HFF-Myc (cell line): ENCODE measurements around the gene C16orf86.
A peak's percentile ranks its signal among the peaks of the same experiment; 100 is the strongest.

Experiments used
- DNase-seq: peaks from one replicate; pipeline ENCODE4 v3.0.0-alpha.2; 2011; ENCODE audit warnings: low read depth; ENCODE audit errors: extremely low read depth
- H3K4me3 ChIP-seq: replicated peaks from 2 replicates; pipeline ENCODE4 v1.5.1; 2011; ENCODE audit warnings: low read depth, mild to moderate bottlenecking, control low read depth, low read length
- CTCF ChIP-seq: IDR thresholded peaks from 2 replicates; pipeline ENCODE4 v1.5.1; 2012; ENCODE audit warnings: mild to moderate bottlenecking, low read depth, low read length, control low read depth; ENCODE audit errors: missing control alignments

The C16orf86 gene

DNA sequence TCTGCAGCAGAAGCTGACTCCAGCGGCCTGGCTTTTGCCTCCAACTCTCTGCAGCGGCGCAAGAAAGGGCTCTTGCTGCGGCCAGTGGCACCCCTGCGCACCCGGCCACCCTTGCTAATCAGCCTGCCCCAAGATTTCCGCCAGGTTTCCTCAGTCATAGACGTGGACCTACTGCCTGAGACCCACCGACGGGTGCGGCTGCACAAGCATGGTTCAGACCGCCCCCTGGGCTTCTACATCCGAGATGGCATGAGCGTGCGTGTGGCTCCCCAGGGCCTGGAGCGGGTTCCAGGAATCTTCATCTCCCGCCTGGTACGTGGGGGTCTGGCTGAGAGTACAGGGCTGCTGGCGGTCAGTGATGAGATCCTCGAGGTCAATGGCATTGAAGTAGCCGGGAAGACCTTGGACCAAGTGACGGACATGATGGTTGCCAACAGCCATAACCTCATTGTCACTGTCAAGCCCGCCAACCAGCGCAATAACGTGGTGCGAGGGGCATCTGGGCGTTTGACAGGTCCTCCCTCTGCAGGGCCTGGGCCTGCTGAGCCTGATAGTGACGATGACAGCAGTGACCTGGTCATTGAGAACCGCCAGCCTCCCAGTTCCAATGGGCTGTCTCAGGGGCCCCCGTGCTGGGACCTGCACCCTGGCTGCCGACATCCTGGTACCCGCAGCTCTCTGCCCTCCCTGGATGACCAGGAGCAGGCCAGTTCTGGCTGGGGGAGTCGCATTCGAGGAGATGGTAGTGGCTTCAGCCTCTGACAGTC lies 4.5 kb upstream of the C16orf86 start:
- no peak for TF ChIP-seq CTCF
- H3K4me3 ChIP-seq: no peak overlapping the region
- DNase-seq: no peak

DNA sequence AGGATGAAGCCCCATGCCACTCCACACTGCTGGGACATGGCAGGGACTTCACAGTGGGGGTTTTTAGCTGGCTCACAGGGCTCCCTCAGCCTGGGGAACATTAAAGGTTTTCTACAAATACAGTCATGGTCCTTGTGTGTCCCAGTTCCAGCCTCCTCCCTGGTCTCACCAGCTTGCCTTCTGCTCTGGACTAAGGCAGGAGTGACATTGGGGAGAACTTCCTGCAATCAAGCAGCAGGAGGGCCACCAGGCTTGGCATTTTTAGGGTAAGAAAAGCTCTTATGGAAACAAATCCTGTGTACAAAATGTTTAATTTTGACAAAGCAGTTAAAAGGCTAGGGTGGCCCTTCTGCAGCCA lies 4.0 kb upstream of the C16orf86 start:
- H3K4me3 ChIP-seq: no peak overlapping the region
- TF ChIP-seq CTCF: no peak
- DNase-seq: no peak

GRCh38 chr16:67663151-67663876 lies 3.3 kb upstream of the C16orf86 start:
- DNase-seq: no peak
- no peak overlapping the region for H3K4me3 ChIP-seq
- peak; percentile 20 for TF ChIP-seq CTCF

DNA sequence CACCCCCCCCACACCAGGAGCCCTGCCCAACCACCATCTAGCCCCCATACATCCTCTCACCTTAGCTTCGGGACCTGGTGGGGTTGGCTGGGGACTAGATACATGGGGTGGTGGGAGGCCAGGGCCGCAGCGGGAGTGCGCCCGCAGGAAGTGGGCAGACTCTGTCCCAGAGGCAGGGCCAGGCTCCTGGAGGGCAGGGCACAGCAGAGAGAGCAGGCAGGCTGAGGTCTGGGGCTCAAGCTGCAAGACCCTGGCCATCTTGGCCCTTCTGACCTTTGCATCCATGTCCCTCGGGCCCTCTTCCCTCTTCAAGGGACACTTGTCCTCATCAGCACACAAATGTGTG lies 2.8 kb upstream of the C16orf86 start:
- no peak overlapping the region for H3K4me3 ChIP-seq
- TF ChIP-seq CTCF: no peak
- DNase-seq: no peak

GRCh38 chr16:67664258-67664657 lies 2.4 kb upstream of the C16orf86 start:
- TF ChIP-seq CTCF: no peak
- H3K4me3 ChIP-seq: no peak overlapping the region
- DNase-seq: no peak

- H3K4me3 ChIP-seq: no peak overlapping the region
- no peak for DNase-seq
- TF ChIP-seq CTCF: no peak
These were observed 1.7 kb upstream of the C16orf86 start for GRCh38 chr16:67664871-67665270.

DNA sequence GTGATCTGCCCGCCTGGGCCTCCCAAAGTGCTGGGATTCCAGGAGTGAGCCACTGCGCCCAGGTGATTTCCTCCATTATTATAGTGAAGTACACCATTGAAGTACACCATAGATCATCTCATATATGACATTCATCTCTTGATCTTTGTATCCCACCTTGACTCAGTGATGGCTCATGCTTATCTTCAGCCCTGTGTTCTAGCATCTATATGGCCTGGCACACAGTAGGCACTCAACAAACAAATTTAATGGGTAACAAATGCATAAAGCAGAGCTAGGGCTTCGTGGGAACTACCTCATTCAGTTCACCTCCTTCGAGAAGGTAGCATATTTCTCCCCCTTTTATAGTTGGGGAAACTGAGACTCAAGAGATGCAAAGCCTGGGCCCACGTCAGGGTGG lies 1.0 kb upstream of the C16orf86 start:
- peak overlapping the region; percentile 51 for H3K4me3 ChIP-seq
- no peak for DNase-seq

More for the DNA sequence above, 1.0 kb upstream of the C16orf86 start:
- TF ChIP-seq CTCF: no peak
